WTC11 (cell line): ENCODE measurements around the gene AKT1. TPM values are rescaled to one million over a fixed set of nuclear protein-coding genes. Genes with fewer than 3 reads are reported as not detected.

Experiments used
- ATAC-seq: fragments of 200-7000 bp; cut with Tn5 transposase; 2 replicates; pipeline ENCODE4 v1.10.0; 2021; ENCODE audit warnings: mild to moderate bottlenecking, moderate library complexity
- CTCF ChIA-PET: fragments of 300-600 bp; sonication (Branson Sonifier 250); formaldehyde crosslinking; loops from one replicate; lab custom pipeline; 2021; ENCODE audit warnings: antibody characterized with exemption; lab: Charles Lee
- POLR2A ChIA-PET: fragments of 350-600 bp; sonication (Branson Sonifier 250); formaldehyde crosslinking; loops from one replicate; lab custom pipeline; 2021; ENCODE audit warnings: antibody characterized with exemption; lab: Charles Lee
- DNase-seq: peaks from one replicate; pipeline ENCODE4 v3.0.0; 2021; ENCODE audit warnings: low spot score
- H3K27ac Mint-ChIP-seq: 2 replicates; pipeline ENCODE4 v1.8.0; 2021; ENCODE audit warnings: mixed read lengths
- H3K27me3 Mint-ChIP-seq: 2 replicates; pipeline ENCODE4 v1.8.0; 2021; ENCODE audit warnings: low read depth, mild to moderate bottlenecking, moderate library complexity, mixed read lengths
- H3K36me3 Mint-ChIP-seq: 2 replicates; pipeline ENCODE4 v1.8.0; 2021; ENCODE audit warnings: mixed read lengths
- H3K4me1 Mint-ChIP-seq: 2 replicates; pipeline ENCODE4 v1.8.0; 2022; ENCODE audit warnings: mixed read lengths
- H3K4me3 Mint-ChIP-seq: 2 replicates; pipeline ENCODE4 v1.8.0; 2021; ENCODE audit warnings: mild to moderate bottlenecking, moderate library complexity, mixed read lengths
- H3K9me3 Mint-ChIP-seq: 2 replicates; pipeline ENCODE4 v1.8.0; 2021; ENCODE audit warnings: mixed read lengths
- ESRRA ChIP-seq: sonication (generic); formaldehyde crosslinking; IDR thresholded peaks from 2 replicates; pipeline ENCODE4 v1.8.1; 2022; ENCODE audit warnings: mild to moderate bottlenecking, missing genetic modification reagents, borderline replicate concordance
- GRHL2 ChIP-seq: fragments of 250-450 bp; sonication (Bioruptor Pico); IDR thresholded peaks from 2 replicates; pipeline ENCODE4 v1.8.0; 2022; ENCODE audit warnings: mild to moderate bottlenecking, moderate library complexity; ENCODE audit not compliant: insufficient replicate concordance, severe bottlenecking
- GTF2I ChIP-seq: fragments of 250-450 bp; sonication (Bioruptor Pico); conservative IDR thresholded peaks from 2 replicates; pipeline ENCODE4 v1.4.0; 2021; ENCODE audit warnings: mild to moderate bottlenecking
- KAT7 ChIP-seq: sonication (generic); formaldehyde crosslinking; IDR thresholded peaks from 2 replicates; pipeline ENCODE4 v1.8.1; 2023; ENCODE audit warnings: missing genetic modification reagents, mild to moderate bottlenecking, borderline replicate concordance
- MYBL2 ChIP-seq: sonication (generic); formaldehyde crosslinking; IDR thresholded peaks from 2 replicates; pipeline ENCODE4 v1.8.1; 2023; ENCODE audit warnings: mild to moderate bottlenecking, moderate library complexity, missing genetic modification reagents
- SMAD3 ChIP-seq: sonication (generic); formaldehyde crosslinking; IDR thresholded peaks from 2 replicates; pipeline ENCODE4 v1.8.0; 2022; ENCODE audit warnings: missing genetic modification reagents, mild to moderate bottlenecking, borderline replicate concordance
- SOX15 ChIP-seq: fragments of 250-450 bp; sonication (Bioruptor Pico); IDR thresholded peaks from 2 replicates; pipeline ENCODE4 v1.9.0; 2021; ENCODE audit warnings: mild to moderate bottlenecking
- SP1 ChIP-seq: sonication (generic); formaldehyde crosslinking; conservative IDR thresholded peaks from 2 replicates; pipeline ENCODE4 v1.8.1; 2022; ENCODE audit warnings: missing genetic modification reagents
- ZBTB21 ChIP-seq: sonication (generic); formaldehyde crosslinking; IDR thresholded peaks from 2 replicates; pipeline ENCODE4 v1.8.1; 2023; ENCODE audit warnings: mild to moderate bottlenecking, missing genetic modification reagents, borderline replicate concordance
- total RNA-seq: library from RNA; stranded (reverse); gene quantifications from 3 replicates; pipeline ENCODE4 v1.2.3, GENCODE V29; 2021
- TF ChIP-seq, protein P1 (sequence below): sonication (generic); formaldehyde crosslinking; IDR thresholded peaks from 2 replicates; pipeline ENCODE4 v1.8.1; 2022; ENCODE audit warnings: missing genetic modification reagents, borderline replicate concordance
- TF ChIP-seq, protein P2 (sequence below): sonication (generic); formaldehyde crosslinking; IDR thresholded peaks from 2 replicates; pipeline ENCODE4 v1.8.0; 2023; ENCODE audit warnings: missing genetic modification reagents
- TF ChIP-seq, protein P3 (sequence below): sonication (generic); formaldehyde crosslinking; IDR thresholded peaks from 2 replicates; pipeline ENCODE4 v1.8.0; 2022; ENCODE audit warnings: mild to moderate bottlenecking, missing genetic modification reagents
- TF ChIP-seq, protein P4 (sequence below): fragments of 250-450 bp; sonication (Bioruptor Pico); IDR thresholded peaks from 2 replicates; pipeline ENCODE4 v1.9.0; 2021; ENCODE audit warnings: mild to moderate bottlenecking
- TF ChIP-seq, protein P5 (sequence below): sonication (generic); formaldehyde crosslinking; IDR thresholded peaks from 2 replicates; pipeline ENCODE4 v1.8.0; 2022; ENCODE audit warnings: mild to moderate bottlenecking, missing genetic modification reagents
- TF ChIP-seq, protein P6 (sequence below): sonication (generic); formaldehyde crosslinking; IDR thresholded peaks from 2 replicates; pipeline ENCODE4 v1.8.1; 2022; ENCODE audit warnings: low read depth, missing genetic modification reagents, borderline replicate concordance

Gene AKT1
- total RNA-seq, 1 experiment from 2014 or later, result 121 TPM

DNA sequence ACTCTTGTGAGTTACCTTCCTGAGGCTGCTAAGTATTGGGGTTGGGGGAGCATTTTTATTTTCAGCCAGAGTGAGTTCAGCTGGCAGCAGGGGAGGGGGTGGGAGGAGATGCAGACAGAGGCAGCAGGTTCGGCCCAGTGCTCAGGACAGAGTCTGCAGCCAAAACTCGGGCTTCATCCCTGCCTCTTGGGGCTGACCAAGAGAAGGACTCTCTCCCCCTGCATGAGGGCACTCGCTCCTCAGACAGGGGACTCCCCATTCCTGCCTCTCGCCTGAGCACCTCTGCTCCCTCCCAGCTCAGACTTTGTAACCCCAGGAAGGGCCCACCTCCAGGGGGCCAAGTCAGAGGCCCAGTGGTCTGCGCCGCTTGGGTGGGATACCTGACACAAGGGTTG, 1.1 kb upstream of the AKT1 start:
- CTCF ChIA-PET, result interaction anchor here (1.8 to 6.2 kb wide), 3 partner anchors 19 to 28 kb away, joined by 5 to 67 read pairs (median 6); no protein-coding TSS in a partner anchor
- POLR2A ChIA-PET, result no interaction called here
- H3K27me3 Mint-ChIP-seq, result peaks cover 50% of the 10 kb centered on the region

DNA sequence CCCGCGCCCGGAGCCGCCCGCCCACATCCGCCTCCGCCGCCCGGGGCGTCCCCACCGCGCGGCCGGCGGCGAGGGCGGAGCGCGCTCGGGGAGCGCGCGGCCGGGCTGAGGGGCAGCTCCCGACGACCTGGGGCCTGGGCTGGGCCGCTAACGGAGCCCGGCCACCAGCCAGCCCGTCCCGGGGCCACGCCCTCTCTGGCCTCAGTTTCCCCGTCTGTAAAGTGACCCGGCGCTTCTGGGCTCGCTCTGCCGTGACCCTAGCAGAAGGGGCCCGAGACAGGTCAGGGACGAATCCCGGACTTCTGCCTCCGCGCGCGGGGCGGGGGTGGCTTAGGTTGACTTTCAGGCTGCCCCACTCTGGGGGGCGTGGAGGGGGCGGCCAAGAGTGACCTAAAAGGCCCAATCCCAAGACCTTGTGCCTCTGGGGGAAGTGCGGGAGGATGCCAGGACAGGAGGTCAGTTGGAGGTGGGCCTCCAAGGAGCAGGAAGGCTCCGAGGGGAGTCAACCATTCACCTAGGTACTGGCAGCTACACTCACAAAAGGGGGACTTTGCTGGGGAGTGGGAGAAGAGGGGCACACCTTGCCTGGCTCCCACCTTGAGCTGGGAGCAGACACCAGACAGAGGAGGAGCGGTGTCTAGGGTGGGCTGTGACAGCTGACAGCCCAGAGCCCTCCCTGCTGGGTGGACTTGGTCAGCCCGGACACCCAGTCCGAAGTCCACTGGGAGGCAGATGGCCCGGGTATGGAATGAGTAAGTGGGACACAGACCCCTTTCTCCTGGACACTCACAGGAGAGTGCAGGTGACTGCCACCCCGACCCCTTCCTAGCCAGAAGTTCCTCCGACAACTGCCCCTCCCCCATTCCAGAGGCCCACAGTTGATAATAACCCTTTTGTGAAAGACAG, 486 bp upstream of the AKT1 start:
- ChIA-PET CTCF (interaction anchor here (1.2 to 6.2 kb wide), 4 partner anchors 18 to 30 kb away, joined by 4 to 67 read pairs (median 6); no protein-coding TSS in a partner anchor), POLR2A (no interaction called here)
- TF ChIP-seq, protein P1, sequence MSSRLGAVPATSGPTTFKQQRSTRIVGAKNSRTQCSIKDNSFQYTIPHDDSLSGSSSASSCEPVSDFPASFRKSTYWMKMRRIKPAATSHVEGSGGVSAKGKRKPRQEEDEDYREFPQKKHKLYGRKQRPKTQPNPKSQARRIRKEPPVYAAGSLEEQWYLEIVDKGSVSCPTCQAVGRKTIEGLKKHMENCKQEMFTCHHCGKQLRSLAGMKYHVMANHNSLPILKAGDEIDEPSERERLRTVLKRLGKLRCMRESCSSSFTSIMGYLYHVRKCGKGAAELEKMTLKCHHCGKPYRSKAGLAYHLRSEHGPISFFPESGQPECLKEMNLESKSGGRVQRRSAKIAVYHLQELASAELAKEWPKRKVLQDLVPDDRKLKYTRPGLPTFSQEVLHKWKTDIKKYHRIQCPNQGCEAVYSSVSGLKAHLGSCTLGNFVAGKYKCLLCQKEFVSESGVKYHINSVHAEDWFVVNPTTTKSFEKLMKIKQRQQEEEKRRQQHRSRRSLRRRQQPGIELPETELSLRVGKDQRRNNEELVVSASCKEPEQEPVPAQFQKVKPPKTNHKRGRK (CRISPR knock-in tag), result no peak
- TF ChIP-seq ESRRA (CRISPR knock-in tag) (no peak), GRHL2 (CRISPR knock-in tag) (no peak), MYBL2 (CRISPR knock-in tag) (no peak), GTF2I (no peak), SP1 (CRISPR knock-in tag) (no peak)
- TF ChIP-seq, protein P2, sequence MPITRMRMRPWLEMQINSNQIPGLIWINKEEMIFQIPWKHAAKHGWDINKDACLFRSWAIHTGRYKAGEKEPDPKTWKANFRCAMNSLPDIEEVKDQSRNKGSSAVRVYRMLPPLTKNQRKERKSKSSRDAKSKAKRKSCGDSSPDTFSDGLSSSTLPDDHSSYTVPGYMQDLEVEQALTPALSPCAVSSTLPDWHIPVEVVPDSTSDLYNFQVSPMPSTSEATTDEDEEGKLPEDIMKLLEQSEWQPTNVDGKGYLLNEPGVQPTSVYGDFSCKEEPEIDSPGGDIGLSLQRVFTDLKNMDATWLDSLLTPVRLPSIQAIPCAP, result no peak
- TF ChIP-seq, protein P3, sequence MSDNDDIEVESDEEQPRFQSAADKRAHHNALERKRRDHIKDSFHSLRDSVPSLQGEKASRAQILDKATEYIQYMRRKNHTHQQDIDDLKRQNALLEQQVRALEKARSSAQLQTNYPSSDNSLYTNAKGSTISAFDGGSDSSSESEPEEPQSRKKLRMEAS (CRISPR knock-in tag), result no peak
- TF ChIP-seq, protein P4, sequence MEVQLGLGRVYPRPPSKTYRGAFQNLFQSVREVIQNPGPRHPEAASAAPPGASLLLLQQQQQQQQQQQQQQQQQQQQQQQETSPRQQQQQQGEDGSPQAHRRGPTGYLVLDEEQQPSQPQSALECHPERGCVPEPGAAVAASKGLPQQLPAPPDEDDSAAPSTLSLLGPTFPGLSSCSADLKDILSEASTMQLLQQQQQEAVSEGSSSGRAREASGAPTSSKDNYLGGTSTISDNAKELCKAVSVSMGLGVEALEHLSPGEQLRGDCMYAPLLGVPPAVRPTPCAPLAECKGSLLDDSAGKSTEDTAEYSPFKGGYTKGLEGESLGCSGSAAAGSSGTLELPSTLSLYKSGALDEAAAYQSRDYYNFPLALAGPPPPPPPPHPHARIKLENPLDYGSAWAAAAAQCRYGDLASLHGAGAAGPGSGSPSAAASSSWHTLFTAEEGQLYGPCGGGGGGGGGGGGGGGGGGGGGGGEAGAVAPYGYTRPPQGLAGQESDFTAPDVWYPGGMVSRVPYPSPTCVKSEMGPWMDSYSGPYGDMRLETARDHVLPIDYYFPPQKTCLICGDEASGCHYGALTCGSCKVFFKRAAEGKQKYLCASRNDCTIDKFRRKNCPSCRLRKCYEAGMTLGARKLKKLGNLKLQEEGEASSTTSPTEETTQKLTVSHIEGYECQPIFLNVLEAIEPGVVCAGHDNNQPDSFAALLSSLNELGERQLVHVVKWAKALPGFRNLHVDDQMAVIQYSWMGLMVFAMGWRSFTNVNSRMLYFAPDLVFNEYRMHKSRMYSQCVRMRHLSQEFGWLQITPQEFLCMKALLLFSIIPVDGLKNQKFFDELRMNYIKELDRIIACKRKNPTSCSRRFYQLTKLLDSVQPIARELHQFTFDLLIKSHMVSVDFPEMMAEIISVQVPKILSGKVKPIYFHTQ (CRISPR knock-in tag), result no peak
- peak; percentile 12 for ATAC-seq
- H3K9me3 Mint-ChIP-seq, result no peaks in the 10 kb centered on the region
- H3K36me3 Mint-ChIP-seq, result no peaks in the 10 kb centered on the region
- peaks cover 43% of the 10 kb centered on the region for H3K27me3 Mint-ChIP-seq
- DNase-seq, result no peak
- peak overlapping the region; percentile 64 for H3K4me3 Mint-ChIP-seq
- H3K4me1 Mint-ChIP-seq, result peaks cover 47% of the 10 kb centered on the region
- H3K27ac Mint-ChIP-seq, result no peak overlapping the region

More for the DNA sequence above, 1.1 kb upstream of the AKT1 start:
- Mint-ChIP-seq H3K9me3 (no peaks in the 10 kb centered on the region), H3K36me3 (no peaks in the 10 kb centered on the region), H3K27ac (no peak overlapping the region), H3K4me1 (peaks cover 49% of the 10 kb centered on the region), H3K4me3 (peak overlapping the region; percentile 64)
- TF ChIP-seq ZBTB21, result no peak
- TF ChIP-seq, protein P4 (CRISPR knock-in tag), result no peak
- DNase-seq (no peak), ATAC-seq (no peak)

DNA sequence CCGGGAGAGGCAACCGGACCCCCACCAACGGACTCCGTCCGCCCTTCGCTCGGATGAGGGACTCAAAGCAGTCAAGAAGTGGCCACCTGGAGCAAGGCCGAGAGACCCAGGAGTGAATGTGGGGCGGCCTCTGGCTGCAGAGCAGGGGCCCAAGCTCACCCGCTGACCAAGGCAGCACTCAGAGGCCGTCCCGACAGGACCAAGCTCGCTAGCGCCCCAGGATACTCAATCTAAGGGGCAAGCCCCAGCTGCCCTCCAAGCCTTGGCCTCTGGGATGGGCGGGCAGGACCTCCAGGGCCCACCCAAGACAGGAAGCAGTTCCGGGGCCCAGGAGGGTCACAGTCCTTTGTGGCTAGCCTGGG, 936 bp downstream of the AKT1 start:
- peaks cover 45% of the 10 kb centered on the region for H3K4me1 Mint-ChIP-seq
- ATAC-seq, result peak; percentile 5
- H3K27me3 Mint-ChIP-seq, result peaks cover 37% of the 10 kb centered on the region
- CTCF ChIA-PET, result interaction anchor here (0.7 to 6.2 kb wide), 7 partner anchors 13 to 296 kb away, joined by 3 to 67 read pairs (median 6); partner anchors contain the start of gene SIVA1
- no peaks in the 10 kb centered on the region for H3K9me3 Mint-ChIP-seq
- DNase-seq, result no peak
- TF ChIP-seq KAT7 (0 out of 2 replicates have a peak, but pooled peaks have one; percentile 7), SMAD3 (CRISPR knock-in tag) (no peak), GRHL2 (CRISPR knock-in tag) (no peak), SOX15 (no peak)
- TF ChIP-seq, protein P5, sequence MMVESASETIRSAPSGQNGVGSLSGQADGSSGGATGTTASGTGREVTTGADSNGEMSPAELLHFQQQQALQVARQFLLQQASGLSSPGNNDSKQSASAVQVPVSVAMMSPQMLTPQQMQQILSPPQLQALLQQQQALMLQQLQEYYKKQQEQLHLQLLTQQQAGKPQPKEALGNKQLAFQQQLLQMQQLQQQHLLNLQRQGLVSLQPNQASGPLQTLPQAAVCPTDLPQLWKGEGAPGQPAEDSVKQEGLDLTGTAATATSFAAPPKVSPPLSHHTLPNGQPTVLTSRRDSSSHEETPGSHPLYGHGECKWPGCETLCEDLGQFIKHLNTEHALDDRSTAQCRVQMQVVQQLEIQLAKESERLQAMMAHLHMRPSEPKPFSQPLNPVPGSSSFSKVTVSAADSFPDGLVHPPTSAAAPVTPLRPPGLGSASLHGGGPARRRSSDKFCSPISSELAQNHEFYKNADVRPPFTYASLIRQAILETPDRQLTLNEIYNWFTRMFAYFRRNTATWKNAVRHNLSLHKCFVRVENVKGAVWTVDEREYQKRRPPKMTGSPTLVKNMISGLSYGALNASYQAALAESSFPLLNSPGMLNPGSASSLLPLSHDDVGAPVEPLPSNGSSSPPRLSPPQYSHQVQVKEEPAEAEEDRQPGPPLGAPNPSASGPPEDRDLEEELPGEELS (CRISPR knock-in tag), result 0 out of 2 replicates have a peak, but pooled peaks have one; percentile 36
- TF ChIP-seq, protein P6, sequence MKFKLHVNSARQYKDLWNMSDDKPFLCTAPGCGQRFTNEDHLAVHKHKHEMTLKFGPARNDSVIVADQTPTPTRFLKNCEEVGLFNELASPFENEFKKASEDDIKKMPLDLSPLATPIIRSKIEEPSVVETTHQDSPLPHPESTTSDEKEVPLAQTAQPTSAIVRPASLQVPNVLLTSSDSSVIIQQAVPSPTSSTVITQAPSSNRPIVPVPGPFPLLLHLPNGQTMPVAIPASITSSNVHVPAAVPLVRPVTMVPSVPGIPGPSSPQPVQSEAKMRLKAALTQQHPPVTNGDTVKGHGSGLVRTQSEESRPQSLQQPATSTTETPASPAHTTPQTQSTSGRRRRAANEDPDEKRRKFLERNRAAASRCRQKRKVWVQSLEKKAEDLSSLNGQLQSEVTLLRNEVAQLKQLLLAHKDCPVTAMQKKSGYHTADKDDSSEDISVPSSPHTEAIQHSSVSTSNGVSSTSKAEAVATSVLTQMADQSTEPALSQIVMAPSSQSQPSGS (CRISPR knock-in tag), result no peak
- H3K27ac Mint-ChIP-seq, result peak overlapping the region; percentile 78
- POLR2A ChIA-PET, result interaction anchor here (0.7 to 1.5 kb wide), 3 partner anchors 11 to 42 kb away, joined by 3 to 4 read pairs (median 3); no protein-coding TSS in a partner anchor
- peak overlapping the region; percentile 87 for H3K4me3 Mint-ChIP-seq
- no peaks in the 10 kb centered on the region for H3K36me3 Mint-ChIP-seq
